ENCODE data around the gene ADAM12.

Gene ADAM12

GRCh38 chr10:125995726-125996304 is 392.5 kb downstream of the ADAM12 start:
- no peak for DNase-seq (ENCODE audit: low read depth)
- no peak for TF ChIP-seq CTCF (IDR thresholded peaks at IDR 0.05; ENCODE audit: low read depth, low read length, missing control alignments)
- no peak overlapping the region for H3K4me3 ChIP-seq (ENCODE audit: low read depth, low read length)

- H3K4me3 ChIP-seq (ENCODE audit: low read depth, low read length) = no peak overlapping the region
- DNase-seq (ENCODE audit: low read depth) = no peak
- TF ChIP-seq CTCF (IDR thresholded peaks at IDR 0.05; ENCODE audit: low read depth, low read length, missing control alignments) = no peak
These were observed 393.7 kb downstream of the ADAM12 start for GRCh38 chr10:125994601-125995000.

GRCh38 chr10:125992254-125992653 is 396.0 kb downstream of the ADAM12 start:
- no peak overlapping the region for H3K4me3 ChIP-seq (ENCODE audit: low read depth, low read length)
- no peak for TF ChIP-seq CTCF (IDR thresholded peaks at IDR 0.05; ENCODE audit: low read depth, low read length, missing control alignments)
- DNase-seq (ENCODE audit: low read depth) = no peak

GRCh38 chr10:125991392-125991791 is 396.9 kb downstream of the ADAM12 start:
- H3K4me3 ChIP-seq (ENCODE audit: low read depth, low read length) = no peak overlapping the region
- TF ChIP-seq CTCF (IDR thresholded peaks at IDR 0.05; ENCODE audit: low read depth, low read length, missing control alignments) = no peak
- no peak for DNase-seq (ENCODE audit: low read depth)

- DNase-seq (ENCODE audit: low read depth) = no peak
- H3K4me3 ChIP-seq (ENCODE audit: low read depth, low read length) = no peak overlapping the region
- no peak for TF ChIP-seq CTCF (IDR thresholded peaks at IDR 0.05; ENCODE audit: low read depth, low read length, missing control alignments)
These were observed 397.3 kb downstream of the ADAM12 start for GRCh38 chr10:125990974-125991373.

GRCh38 chr10:125989791-125990190 is 398.5 kb downstream of the ADAM12 start:
- no peak for TF ChIP-seq CTCF (IDR thresholded peaks at IDR 0.05; ENCODE audit: low read depth, low read length, missing control alignments)
- no peak for DNase-seq (ENCODE audit: low read depth)
- H3K4me3 ChIP-seq (ENCODE audit: low read depth, low read length) = no peak overlapping the region

- H3K4me3 ChIP-seq (ENCODE audit: low read depth, low read length) = no peak overlapping the region
- no peak for DNase-seq (ENCODE audit: low read depth)
- no peak for TF ChIP-seq CTCF (IDR thresholded peaks at IDR 0.05; ENCODE audit: low read depth, low read length, missing control alignments)
These were observed 402.6 kb downstream of the ADAM12 start for GRCh38 chr10:125985557-125986240.
